ENCODE data around the gene RHBDD2.

GRCh38 chr7:75921479-75921878 lies 42.6 kb downstream of the RHBDD2 start:
- no peak for TF ChIP-seq CTCF (IDR thresholded peaks at IDR 0.05)
- no peak for TF ChIP-seq POLR2A (IDR thresholded peaks at IDR 0.05)
- TF ChIP-seq POLR2AphosphoS5 (IDR thresholded peaks at IDR 0.05): no peak
- TF ChIP-seq EP300 (IDR thresholded peaks at IDR 0.05): no peak

All from gastroesophageal sphincter (tissue), 3 donors.